ENCODE measurements around the gene RPL3.

RPL3 gene

GRCh38 chr22:39299829-39300178 is 19.6 kb downstream of the RPL3 start:
- DNase-seq (ENCODE audit: low read depth): no peak

- no peak for DNase-seq (ENCODE audit: low read depth)
Measured at GRCh38 chr22:39298241-39298987, 21.0 kb downstream of the RPL3 start.

GRCh38 chr22:39297490-39298240 is 21.8 kb downstream of the RPL3 start:
- no peak for DNase-seq (ENCODE audit: low read depth)

GRCh38 chr22:39296981-39297489 is 22.4 kb downstream of the RPL3 start:
- no peak for DNase-seq (ENCODE audit: low read depth)

- no peak for DNase-seq (ENCODE audit: low read depth)
Measured at GRCh38 chr22:39296535-39296934, 22.9 kb downstream of the RPL3 start.

GRCh38 chr22:39294571-39295468 is 24.6 kb downstream of the RPL3 start:
- DNase-seq (ENCODE audit: low read depth): no peak

GRCh38 chr22:39293766-39294368 is 25.6 kb downstream of the RPL3 start:
- no peak for DNase-seq (ENCODE audit: low read depth)

GRCh38 chr22:39292561-39293074 is 26.8 kb downstream of the RPL3 start:
- no peak for DNase-seq (ENCODE audit: low read depth)

GRCh38 chr22:39292031-39292462 is 27.4 kb downstream of the RPL3 start:
- DNase-seq (ENCODE audit: low read depth): no peak

- DNase-seq (ENCODE audit: low read depth): no peak
Measured at GRCh38 chr22:39291523-39291922, 27.9 kb downstream of the RPL3 start.

- DNase-seq (ENCODE audit: low read depth): no peak
Measured at GRCh38 chr22:39290724-39291161, 28.7 kb downstream of the RPL3 start.

- no peak for DNase-seq (ENCODE audit: low read depth)
Measured at GRCh38 chr22:39289975-39290720, 29.3 kb downstream of the RPL3 start.

- DNase-seq (ENCODE audit: low read depth): no peak
Measured at GRCh38 chr22:39289533-39289932, 29.9 kb downstream of the RPL3 start.

GRCh38 chr22:39288135-39288898 is 31.1 kb downstream of the RPL3 start:
- no peak for DNase-seq (ENCODE audit: low read depth)

- no peak for DNase-seq (ENCODE audit: low read depth)
Measured at GRCh38 chr22:39287076-39287725, 32.2 kb downstream of the RPL3 start.

- DNase-seq (ENCODE audit: low read depth): no peak
Measured at GRCh38 chr22:39284983-39285382, 34.4 kb downstream of the RPL3 start.

GRCh38 chr22:39284142-39284980 is 35.1 kb downstream of the RPL3 start:
- no peak for DNase-seq (ENCODE audit: low read depth)

- no peak for DNase-seq (ENCODE audit: low read depth)
Measured at GRCh38 chr22:39283322-39284141, 35.9 kb downstream of the RPL3 start.

Measured in activated T-cell treated with anti-CD3 and anti-CD28 coated beads for 48 hours (primary cell).